HuH-7.5 (cell line): ENCODE results near the gene PLIN3.
"Not testable (repeated sequence)": the region's sequence is repeated elsewhere in the genome, so short reads cannot be mapped to it uniquely, and the experiment has no call there.

ENCODE experiments used
- DNase-seq: peaks from one replicate; pipeline ENCODE4 v3.0.0; 2011; ENCODE audit warnings: low spot score

The PLIN3 gene

GRCh38 chr19:4891066-4891465 is 23.6 kb upstream of the PLIN3 start:
- DNase-seq: no peak

DNA sequence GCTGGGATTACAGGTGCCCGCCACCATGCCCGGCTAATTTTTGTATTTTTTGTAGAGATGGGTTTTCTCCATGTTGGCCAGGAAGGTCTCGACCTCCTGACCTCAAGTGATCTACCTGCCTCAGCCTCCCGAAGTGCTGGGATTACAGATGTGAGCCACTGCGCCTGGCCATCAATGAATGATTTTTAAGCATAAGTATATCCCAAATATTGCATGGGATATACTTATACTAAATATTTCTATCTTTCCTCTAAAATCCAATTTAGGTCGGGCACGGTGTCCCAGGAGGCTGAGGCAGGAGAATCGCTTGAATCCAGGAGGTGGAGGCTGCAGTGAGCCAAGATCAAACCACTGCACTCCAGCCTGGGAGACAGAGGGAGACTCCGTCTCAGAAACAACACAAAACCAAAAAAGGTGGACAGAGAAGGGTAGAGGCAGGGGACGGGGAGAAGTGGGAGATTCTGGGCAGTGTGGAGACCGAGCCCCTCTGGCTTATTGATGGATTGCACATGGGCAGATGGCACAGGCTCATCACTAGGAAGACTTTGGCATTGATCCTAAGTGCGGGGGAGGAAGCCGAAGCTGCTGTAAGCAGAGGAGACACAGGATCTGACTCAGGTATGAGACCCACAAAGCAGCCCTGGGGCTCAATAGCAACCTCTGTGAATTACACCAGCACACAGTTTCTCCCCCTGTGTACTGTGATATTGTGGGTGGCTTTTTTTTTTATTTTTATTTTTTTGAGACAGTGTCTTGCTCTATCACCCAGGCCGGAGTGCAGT is 21.8 kb upstream of the PLIN3 start:
- DNase-seq: no peak

DNA sequence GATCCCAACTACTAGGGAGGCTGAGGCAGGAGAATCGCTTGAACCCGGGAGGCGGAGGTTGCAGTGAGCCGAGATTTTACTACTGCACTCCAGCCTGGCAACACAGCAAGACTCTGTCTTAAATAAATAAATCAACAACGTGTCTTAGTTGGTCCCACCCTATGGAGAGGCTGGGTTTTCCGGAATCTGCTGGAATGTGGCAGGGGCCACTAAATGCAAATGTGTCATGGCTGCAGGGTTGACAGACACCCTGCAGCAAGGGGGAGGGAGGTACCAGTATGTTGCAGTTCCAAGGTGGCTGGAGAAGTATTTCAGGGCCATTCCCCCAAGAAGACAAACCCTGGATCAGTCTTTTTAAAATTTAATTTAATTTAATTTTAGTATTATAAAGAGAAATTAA is 20.3 kb upstream of the PLIN3 start:
- DNase-seq: not testable (repeated sequence)

DNA sequence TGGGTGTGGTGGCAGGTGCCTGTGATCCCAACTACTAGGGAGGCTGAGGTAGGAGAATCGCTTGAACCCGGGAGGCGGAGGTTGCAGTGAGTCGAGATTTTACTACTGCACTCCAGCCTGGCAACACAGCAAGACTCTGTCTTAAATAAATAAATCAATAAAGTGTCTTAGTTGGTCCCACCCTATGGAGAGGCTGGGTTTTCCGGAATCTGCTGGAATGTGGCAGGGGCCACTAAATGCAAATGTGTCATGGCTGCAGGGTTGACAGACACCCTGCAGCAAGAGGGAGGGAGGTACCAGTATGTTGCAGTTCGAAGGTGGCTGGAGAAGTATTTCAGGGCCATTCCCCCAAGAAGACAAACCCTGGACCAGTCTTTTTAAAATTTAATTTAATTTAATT is 17.5 kb upstream of the PLIN3 start:
- DNase-seq: not testable (repeated sequence)

- DNase-seq: not testable (repeated sequence)
Observed at GRCh38 chr19:4882874-4883273, 15.4 kb upstream of the PLIN3 start.

DNA sequence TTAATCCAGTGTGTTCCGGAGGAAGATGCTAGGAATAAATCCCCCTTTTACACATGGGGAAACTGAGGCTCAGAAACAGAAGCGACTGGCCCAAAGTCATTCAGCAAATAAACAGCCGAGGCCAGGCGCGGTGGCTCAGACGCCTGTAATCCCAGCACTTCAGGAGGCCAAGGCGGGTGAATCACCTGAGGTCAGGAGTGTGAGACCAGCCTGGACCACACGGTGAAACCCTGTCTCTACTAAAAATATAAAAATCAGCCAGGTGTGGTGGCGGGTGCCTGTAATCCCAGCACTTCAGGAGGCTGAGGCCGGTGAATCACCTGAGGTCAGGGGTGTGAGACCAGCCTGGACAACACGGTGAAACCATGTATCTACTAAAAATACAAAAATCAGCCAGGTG is 11.6 kb upstream of the PLIN3 start:
- DNase-seq: no peak

DNA sequence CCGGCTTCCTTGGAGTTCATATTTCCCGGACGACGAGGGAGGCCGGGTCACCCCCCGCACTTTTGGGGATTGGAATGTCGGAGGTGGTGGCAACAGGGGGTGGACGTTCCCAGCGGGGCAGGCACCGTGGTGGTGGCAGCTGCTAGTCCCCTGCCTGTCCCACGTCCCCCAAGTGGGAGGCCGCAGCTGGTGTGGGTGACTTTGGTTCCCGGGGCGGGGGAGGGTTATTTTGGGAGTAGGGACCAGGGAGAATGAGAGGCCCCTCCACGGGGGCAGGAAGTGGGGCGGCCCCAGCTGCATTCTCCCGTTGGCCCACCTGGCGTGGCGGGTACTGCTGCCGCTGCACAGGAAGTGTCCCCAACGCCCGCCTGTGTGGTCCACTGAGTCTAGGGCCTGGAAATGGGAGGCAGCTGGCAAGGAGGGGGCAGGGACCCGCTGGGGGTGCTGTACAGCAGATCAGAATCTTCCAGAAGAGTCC is 11.1 kb upstream of the PLIN3 start:
- DNase-seq: no peak

- no peak for DNase-seq
Observed at GRCh38 chr19:4877753-4878490, 10.5 kb upstream of the PLIN3 start.

DNA sequence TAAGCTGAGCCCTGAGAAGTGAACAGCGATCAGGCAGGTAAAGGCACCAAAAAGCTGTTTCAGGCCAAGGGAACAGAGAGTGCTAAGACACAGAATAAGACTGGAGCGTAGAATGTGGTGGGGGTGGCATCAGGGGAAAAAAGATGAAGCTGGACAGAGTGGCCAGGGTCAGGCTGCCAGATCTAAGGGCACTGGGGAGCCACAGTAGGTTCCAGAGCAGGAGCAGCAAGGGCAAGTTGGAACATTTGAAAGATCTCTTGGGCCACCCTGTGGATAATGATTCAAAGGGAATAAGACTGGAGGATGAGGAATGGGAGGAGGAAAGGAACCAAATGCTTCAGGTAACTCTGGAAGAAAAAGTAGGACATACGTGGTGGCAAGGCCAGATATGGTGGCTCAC is 6.5 kb upstream of the PLIN3 start:
- DNase-seq: no peak

- DNase-seq: no peak
Observed at GRCh38 chr19:4871711-4872110, 4.2 kb upstream of the PLIN3 start.

- DNase-seq: peak; percentile 76
Observed at GRCh38 chr19:4870025-4870700, 2.7 kb upstream of the PLIN3 start.

DNA sequence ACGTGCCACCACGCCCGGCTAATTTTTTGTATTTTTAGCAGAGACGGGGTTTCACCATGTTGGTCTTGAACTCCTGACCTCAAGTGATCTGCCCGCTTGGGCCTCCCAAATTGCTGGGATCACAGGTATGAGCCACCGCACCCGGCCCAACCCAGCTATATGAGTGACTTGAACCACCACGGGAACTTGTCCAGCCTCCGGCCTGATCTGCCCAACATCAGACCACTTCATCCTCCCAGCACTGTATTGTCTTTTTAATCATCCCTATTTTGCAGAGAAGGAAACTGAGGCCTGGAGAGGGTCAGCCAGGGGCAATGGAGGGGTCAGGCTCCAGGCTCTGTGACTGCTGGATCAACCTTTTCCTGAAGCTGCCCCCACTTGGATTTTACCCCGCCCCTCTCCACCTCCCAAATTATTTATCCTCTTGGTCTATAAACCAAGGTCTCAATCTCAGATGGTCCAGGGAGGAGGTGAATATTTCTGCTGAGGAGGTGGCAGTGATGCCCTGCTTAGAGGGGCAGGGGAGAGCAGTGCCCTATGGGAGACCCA is 893 bp upstream of the PLIN3 start:
- DNase-seq: peak; percentile 7

- peak; percentile 56 for DNase-seq
Observed at GRCh38 chr19:4866595-4867424, 657 bp downstream of the PLIN3 start.

DNA sequence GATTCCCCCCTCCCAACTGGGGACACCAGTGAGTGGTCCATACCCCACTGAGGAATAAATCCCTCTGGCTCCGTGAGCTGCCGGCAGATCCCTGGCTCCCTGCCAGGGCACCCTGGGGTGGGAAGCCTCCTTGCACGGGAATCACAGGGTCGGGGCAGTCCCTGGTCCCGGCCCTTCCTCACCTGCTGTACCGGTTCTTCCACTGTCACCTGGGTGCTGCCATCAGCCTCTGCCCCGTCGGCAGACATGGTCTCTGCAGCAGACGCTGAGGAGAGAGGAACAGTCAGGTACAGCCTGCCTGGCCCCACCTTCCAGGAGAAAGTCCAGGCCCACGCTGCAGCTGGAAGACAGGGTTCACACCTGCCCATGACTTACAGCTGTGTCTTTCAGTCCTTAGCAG is 6.3 kb downstream of the PLIN3 start:
- DNase-seq: no peak

DNA sequence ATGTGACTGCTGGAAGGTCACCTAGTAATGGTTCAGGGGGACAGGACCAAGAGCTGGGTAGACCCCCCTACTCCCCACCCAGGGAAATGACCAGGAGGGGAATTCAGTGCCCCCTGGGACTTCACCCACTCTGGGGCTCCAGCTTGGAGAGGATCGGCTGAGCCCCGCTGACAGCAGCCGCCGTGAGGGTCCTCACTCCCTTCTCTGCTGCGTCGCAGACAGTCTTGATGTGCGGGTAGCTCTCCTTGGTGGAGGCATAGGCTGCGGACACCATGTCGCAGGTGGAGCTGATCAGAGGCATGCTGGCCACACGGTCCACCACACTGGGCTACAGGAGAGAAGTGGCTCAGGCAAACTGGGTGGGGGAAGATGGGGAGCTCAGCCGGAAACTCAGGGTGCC is 7.8 kb downstream of the PLIN3 start:
- DNase-seq: no peak

DNA sequence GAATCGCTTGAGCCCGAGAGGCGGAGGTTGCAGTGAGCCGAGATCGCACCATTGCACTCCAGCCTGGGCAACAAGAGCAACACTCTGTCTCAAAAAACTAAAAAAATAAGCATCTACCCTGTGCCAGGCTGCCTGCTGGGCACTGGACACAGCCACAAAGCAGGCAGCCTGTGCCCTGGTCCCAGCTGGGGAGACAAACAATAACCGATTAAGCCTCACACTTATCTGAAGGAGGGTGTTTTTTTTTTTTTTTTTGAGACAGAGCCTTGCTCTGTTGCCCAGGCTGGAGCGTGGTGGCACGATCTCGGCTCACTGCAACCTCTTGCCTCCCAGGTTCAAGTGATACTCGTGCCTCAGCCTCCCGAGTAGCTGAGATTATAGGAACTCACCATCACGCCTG is 11.0 kb downstream of the PLIN3 start:
- DNase-seq: not testable (repeated sequence)

- not testable (repeated sequence) for DNase-seq
Observed at GRCh38 chr19:4853506-4853905, 14.0 kb downstream of the PLIN3 start.

DNA sequence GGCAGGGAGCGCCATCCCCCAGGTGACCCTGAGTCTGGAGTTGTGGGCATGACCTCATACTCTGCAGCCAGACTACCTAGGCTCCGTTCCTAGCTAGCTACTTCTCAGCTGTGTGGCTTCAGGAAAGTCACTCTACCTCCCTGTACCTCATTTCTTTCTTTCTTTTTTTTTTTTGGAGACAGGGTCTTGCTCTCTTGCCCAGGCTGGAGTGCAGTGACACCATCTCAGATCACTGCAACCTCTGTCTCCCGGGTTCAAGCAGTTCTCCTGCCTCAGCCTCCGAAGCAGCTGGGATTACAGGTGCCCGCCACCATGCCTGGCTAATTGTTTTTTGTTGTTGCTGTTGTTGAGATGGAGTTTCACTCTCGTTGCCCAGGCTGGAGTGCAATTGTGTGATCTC is 15.0 kb downstream of the PLIN3 start:
- DNase-seq: no peak

GRCh38 chr19:4851551-4852290 is 15.7 kb downstream of the PLIN3 start:
- peak; percentile 66 for DNase-seq

DNA sequence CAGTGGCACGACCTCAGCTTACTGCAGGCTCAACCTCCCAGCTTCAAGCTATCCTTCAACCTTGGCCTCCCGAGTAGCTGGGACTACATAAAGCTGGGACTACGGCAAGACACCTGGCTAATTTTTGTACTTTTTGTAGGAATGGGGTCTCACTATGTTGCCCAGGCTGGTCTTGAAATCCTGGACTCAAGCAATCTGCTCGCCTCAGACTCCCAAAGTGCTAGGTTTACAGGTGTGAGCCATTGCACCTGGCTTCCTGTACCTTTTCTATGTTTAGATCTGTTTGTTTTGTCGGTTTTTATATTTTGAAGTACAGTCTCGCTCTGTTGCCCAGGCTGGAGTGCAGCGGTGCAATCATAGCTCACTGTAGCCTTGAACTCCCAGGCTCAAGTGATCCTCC is 18.4 kb downstream of the PLIN3 start:
- no peak for DNase-seq
